NB4 (cell line): ENCODE results near the gene FKRP.
A peak's percentile ranks its signal among the peaks of the same experiment; 100 is the strongest.

Source experiments
- DNase-seq: peaks from one replicate; pipeline ENCODE4 v3.0.0; 2010; ENCODE audit warnings: low read depth
- H3K4me3 ChIP-seq: one replicate; pipeline ENCODE4 v1.5.1; 2011; ENCODE audit warnings: mild to moderate bottlenecking, low read depth, low read length, moderate library complexity
- MYC ChIP-seq: IDR thresholded peaks from 2 replicates; pipeline ENCODE4 v1.6.1; 2011; ENCODE audit warnings: low read depth, low read length
- POLR2A ChIP-seq: IDR thresholded peaks from 2 replicates; pipeline ENCODE4 v1.6.1; 2011; ENCODE audit warnings: mild to moderate bottlenecking; ENCODE audit not compliant: insufficient read length; ENCODE audit errors: extremely low read depth
- TF ChIP-seq, protein P1 (sequence below): IDR thresholded peaks from one replicate; pipeline ENCODE4 v1.5.1; 2012; ENCODE audit warnings: low read depth, low read length
- TF ChIP-seq, protein P2 (sequence below): IDR thresholded peaks from 2 replicates; pipeline ENCODE4 v1.6.1; 2011; ENCODE audit warnings: low read depth, low read length

FKRP gene

DNA sequence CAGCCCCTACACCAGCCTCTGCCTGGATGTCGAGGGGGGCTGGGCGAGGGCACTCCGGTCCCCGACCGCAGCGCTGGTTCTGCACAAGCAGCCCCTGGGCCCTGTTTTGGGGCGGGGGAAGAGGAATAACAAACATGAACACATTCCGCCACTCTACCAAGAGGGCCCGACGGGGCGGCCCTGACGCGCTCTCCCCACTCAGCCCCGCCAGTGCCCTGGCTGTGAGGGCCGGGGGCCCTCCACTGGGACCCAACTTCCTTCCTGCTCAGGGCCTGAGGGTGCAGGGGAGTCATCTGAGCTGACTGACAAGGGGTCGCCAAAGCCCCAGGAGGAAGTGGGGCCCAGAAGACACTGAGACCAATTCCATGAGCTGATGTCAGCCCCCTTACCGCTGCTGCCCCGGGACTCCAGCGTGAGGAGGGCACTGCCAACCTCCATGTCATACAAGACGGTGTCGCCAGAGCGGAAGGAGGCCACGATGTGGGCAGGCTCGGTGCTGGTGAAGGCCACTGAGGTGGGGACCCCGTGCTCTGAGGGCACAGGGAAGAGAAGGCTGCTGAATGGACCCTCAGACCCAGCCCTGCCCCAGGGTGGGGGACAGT is 23.3 kb upstream of the FKRP start:
- peak; percentile 85 for DNase-seq
- TF ChIP-seq, protein P1, sequence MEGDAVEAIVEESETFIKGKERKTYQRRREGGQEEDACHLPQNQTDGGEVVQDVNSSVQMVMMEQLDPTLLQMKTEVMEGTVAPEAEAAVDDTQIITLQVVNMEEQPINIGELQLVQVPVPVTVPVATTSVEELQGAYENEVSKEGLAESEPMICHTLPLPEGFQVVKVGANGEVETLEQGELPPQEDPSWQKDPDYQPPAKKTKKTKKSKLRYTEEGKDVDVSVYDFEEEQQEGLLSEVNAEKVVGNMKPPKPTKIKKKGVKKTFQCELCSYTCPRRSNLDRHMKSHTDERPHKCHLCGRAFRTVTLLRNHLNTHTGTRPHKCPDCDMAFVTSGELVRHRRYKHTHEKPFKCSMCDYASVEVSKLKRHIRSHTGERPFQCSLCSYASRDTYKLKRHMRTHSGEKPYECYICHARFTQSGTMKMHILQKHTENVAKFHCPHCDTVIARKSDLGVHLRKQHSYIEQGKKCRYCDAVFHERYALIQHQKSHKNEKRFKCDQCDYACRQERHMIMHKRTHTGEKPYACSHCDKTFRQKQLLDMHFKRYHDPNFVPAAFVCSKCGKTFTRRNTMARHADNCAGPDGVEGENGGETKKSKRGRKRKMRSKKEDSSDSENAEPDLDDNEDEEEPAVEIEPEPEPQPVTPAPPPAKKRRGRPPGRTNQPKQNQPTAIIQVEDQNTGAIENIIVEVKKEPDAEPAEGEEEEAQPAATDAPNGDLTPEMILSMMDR = no peak
- TF ChIP-seq POLR2A (no peak), MYC (no peak)
- TF ChIP-seq, protein P2, sequence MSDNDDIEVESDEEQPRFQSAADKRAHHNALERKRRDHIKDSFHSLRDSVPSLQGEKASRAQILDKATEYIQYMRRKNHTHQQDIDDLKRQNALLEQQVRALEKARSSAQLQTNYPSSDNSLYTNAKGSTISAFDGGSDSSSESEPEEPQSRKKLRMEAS = peak; percentile 67
- no peak overlapping the region for H3K4me3 ChIP-seq

DNA sequence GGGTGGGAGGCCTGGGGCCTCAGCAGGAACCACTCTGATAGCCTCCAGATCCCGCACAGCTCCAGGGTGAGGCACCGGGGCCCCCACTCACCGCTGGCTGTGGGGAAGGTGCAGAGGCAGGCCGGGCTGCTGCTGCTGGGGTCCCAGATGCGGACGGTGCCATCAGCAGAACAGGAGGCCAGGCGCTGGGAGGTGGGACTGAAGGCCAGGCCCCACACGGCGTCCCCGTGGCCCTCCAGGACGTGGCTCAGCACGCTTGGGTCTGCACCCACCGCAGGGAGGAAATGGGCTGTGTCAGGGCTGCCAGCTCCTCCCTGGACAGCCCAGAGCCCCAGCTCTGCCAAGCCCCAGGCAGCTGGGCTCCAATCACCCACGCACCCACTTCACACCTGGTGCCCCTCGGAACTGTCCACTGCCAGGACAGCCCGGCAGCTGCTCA is 22.8 kb upstream of the FKRP start:
- TF ChIP-seq, protein P2 = peak; percentile 50
- TF ChIP-seq POLR2A = peak; percentile 6
- TF ChIP-seq, protein P1 = no peak
- H3K4me3 ChIP-seq = no peak overlapping the region
- DNase-seq = peak; percentile 52

DNA sequence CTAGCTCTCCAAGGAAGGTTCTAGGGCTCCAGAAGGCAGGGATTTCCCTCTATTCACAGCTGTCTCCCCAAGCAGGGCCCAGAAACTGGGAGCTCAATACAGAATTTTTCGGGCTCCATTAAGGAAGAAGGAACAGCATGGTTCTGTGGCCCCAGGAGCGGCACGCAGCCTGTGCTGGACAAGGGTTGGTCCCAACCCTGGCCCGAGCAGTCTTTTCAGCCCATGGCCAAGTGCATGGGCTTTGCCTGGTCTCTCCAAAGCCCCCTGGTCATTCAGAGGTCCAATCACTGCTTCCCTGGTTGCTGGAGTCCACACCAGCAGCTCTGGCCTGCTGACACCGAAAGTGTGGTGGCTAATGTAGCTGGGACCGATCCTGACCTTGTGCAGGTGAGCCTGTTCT is 22.4 kb upstream of the FKRP start:
- no peak for DNase-seq
- TF ChIP-seq MYC (no peak), POLR2A (no peak)
- TF ChIP-seq, protein P2 = no peak
- TF ChIP-seq, protein P1 = no peak
- no peak overlapping the region for H3K4me3 ChIP-seq

DNA sequence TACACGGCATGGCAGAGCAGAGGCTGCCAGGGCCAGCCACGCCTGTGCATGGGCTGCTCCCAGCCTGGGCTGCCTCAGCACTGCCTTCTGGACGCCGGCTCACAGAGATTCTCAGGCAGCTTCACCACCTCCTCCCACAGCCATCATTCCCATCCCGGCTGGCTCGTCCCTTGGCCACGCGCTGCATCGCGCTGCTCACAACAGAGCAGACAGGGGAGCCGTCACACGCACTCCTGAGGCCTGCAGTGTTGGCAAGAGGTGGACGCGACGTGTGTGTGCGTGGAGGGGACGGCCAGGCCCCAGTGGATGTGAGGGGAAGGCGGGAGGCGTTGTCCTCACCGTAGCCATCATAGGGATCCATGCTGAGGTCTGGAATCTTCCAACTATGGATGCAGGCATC is 21.4 kb upstream of the FKRP start:
- DNase-seq = no peak
- no peak overlapping the region for H3K4me3 ChIP-seq
- TF ChIP-seq POLR2A (no peak), MYC (no peak)
- TF ChIP-seq, protein P2 = no peak
- TF ChIP-seq, protein P1 = no peak

DNA sequence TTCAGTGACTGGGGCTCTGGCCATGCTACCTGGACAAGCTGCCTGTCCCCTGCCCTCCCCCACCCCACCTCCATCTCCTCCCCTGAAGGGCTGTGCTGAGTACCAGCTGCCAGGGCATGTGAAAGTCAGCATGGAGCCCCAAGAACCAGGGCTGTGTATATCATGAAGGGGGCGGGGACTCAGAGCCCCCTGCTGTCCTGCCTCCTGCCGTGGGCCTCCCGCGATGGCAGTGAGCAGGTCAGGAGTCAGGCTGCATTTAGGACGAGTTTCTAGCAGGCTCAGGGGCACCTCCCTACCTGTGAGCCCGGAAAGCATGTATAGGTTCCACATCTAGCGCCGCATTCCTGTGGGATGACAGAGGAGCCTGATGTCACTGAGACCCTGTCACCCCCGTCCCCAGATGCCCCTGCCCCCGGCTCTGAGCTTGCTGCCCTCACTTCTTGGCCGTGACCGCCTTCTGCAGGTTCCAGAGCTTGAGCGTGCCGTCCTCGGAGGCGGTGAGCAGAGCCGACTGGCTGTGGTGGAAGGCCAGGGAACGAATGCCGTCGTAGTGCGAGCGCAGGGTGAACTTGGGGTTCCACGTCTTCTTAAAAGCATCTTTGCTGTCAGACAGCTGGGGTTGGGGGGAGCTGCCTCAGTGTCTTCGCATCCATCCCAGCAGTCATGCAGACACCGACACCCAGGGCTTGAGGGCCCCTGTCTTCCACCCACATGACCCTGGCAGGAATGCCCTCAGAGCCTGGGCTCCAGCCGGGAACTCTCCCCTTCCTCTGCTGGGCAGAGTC is 20.6 kb upstream of the FKRP start:
- TF ChIP-seq, protein P1 = no peak
- TF ChIP-seq, protein P2 = no peak
- TF ChIP-seq POLR2A = no peak
- no peak overlapping the region for H3K4me3 ChIP-seq
- no peak for DNase-seq
